GM20431 (cell line): ENCODE results near the gene XPO4.

ENCODE experiments used
- in situ Hi-C: fragments of 300-500 bp; cut with MseI, MboI; formaldehyde crosslinking; loops from one replicate; pipeline ENCODE4 v1.15.0; 2020; ENCODE audit warnings: low sequenced_read_pairs; ENCODE audit not compliant: unreplicated experiment

Gene XPO4

GRCh38 chr13:20801707-20802106 is 100.8 kb downstream of the XPO4 start:
- in situ Hi-C loops = no loop called here

- in situ Hi-C loops = no loop called here
These were observed 102.7 kb downstream of the XPO4 start for GRCh38 chr13:20799726-20800416.

DNA sequence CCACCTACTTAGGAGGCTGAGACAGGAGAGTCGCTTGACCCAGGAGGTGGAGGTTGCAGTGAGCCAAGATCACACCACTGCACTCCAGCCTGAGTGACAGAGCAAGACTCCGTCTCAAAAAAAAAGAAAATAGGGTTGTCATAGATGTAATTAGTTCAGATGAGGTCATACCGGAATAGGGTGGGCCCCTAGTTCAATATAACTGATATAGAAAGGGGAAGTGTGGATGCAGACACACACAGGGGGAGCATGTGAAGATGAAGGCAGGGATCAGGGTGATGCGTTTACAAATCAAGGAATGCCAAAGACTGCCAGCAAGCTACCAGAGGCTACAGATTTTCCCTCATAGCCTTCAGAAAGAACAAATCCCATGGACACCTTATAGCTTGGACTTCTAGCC is 104.5 kb downstream of the XPO4 start:
- in situ Hi-C loops = no loop called here

DNA sequence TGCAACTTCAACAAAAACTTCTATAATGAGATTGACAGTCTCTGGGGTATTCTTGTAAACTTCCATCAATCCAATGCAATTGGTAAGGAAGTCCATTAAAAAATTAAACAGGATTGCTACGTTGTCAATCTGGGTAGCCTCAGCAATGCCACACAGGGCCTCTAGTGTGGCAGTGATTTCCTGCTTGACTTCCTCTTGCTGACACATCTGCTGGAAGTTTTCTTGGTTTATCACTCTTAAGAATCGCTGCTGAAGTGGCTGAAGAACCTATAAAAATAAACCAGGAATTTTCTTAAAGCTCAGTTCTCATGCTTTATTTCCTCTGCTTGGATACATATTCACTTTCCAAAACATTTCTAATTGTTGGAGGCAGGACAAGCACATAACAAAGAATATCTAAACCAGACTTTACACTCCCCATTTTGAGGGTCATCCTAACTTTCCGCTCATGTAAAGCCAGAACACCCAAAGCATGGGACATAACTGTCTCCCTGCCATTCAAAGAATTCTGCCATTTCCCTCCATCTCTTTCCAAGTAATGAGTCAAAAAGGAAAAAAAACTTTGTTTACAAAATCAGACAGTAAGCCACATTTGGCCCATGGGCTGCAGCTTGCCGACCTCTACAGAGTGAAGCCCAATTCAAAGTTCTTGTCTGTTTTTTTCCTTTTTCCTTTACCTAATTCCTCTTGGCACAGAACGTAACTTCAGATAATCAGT is 105.6 kb downstream of the XPO4 start:
- in situ Hi-C loops = no loop called here

GRCh38 chr13:20789665-20790064 is 112.9 kb downstream of the XPO4 start:
- in situ Hi-C loops = no loop called here

DNA sequence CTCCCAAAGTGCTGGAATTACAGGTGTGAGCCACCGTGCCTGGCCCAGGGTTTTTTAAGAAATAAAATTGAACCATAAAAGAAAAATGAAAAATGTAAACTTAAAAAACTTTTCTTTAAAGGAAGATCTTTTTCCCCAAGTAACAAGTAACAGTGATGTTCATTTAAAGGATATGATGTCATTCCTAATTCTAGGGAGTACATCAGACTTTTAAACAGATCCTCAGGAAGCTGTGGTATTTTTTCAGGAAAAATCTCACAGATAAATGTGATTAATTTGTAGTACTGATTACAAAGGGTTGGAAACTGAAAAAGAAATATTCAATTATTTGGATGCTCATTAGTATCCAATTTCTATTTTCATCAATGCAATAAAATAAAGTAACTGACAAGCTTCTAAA is 114.2 kb downstream of the XPO4 start:
- in situ Hi-C loops = no loop called here

DNA sequence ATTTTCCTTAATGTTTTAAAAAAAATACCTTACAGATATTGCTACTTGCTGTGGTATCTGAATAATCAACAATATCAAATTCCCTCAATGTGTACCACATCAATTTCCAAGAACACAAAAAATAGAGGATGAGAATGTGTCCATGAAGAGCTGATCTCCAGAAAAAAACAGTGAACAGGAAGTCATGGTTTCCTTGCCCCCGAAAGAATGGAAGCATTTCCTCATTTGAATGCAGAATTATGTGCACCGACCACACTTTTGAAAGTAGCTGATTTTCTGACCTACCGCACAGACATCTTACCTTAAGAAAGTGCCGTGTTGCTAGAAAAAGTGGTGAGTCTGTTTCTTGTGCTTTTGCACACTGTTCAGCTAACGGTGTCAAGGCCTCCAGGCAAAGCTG is 115.4 kb downstream of the XPO4 start:
- in situ Hi-C loops = no loop called here

DNA sequence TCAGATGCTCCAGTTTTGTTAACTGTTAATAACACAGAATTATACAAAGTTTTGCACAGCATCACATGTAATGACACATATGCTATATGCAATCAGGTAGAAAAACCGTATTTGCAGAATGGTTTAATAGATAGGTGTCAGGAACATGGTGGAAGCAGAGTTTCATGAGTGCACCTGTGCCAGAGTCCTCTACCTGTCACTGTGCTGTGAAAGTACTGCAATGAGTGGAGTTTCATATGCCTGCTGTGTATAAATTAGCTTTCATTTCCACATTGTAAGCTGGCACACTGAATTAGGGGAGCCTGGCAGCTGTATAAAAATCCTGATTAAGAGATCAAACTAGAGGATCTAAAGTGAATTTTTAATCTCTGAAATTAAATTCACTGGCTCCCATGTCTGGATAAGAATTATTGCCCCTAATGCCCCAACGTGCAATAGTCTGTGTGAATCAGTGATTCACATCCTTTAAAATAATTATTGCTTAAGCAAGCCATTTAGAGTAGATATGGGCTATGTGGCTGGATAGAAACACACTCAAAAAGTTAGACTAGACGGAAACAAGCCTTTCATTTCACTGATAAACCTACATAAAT is 120.3 kb downstream of the XPO4 start:
- in situ Hi-C loops = no loop called here

DNA sequence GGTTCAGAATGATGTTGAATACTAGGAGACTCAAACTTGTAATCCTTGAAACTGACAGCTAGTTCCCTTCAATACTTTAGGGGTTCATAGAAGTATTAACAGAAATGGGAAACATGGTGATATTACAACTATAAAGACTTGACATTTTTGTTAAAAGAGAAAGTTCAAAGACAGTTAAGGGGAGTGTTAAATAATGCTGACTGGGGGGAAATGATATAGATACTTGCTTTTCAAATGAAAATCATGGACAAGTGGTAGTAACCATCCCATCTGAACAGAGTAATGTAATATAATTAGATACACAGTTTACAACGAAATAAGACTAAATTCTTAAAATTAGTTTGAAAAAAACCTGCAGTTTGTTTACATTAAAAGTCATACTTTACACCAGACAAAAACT is 122.2 kb downstream of the XPO4 start:
- in situ Hi-C loops = no loop called here

- in situ Hi-C loops = no loop called here
These were observed 123.1 kb downstream of the XPO4 start for GRCh38 chr13:20779405-20779804.

DNA sequence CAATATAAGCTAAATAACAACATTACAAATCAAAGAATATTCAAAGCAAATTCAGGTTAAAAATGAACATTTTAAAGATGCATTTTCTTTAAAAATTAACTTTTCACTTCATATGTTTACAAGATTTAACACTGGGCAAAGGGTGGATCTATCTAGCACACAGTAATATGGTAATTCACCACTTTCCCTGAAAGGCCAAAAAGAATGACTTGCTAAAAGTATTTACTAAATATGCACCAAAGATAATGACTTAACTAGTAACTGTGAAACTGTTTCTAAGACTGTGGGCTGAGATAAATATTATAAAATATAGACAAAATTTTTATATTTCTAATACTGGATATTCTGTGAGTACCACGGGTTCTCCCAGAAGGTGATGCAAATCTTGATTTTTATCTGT is 124.2 kb downstream of the XPO4 start:
- in situ Hi-C loops = no loop called here

DNA sequence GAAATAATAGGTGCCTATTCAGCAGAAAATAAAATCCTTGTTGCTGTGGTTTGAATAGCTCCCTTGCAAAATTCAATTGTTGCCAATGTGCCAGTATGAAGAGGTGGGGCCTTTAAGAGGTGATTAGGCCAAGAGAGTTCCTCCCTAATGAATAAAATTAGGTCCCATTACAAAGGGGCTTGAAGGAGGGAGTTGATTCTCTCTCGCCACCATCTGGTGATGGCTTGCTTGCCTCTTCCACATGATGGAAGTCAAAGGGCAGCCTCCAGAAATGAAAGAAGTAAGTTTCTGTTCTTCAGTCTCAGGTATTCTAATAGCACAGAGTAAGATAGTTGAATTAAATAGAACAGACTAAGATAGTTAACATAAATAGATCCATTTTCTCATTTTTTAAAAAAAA is 125.8 kb downstream of the XPO4 start:
- in situ Hi-C loops = no loop called here

GRCh38 chr13:20775961-20776360 is 126.6 kb downstream of the XPO4 start:
- in situ Hi-C loops = no loop called here

GRCh38 chr13:20774746-20775145 is 127.8 kb downstream of the XPO4 start:
- in situ Hi-C loops = no loop called here

DNA sequence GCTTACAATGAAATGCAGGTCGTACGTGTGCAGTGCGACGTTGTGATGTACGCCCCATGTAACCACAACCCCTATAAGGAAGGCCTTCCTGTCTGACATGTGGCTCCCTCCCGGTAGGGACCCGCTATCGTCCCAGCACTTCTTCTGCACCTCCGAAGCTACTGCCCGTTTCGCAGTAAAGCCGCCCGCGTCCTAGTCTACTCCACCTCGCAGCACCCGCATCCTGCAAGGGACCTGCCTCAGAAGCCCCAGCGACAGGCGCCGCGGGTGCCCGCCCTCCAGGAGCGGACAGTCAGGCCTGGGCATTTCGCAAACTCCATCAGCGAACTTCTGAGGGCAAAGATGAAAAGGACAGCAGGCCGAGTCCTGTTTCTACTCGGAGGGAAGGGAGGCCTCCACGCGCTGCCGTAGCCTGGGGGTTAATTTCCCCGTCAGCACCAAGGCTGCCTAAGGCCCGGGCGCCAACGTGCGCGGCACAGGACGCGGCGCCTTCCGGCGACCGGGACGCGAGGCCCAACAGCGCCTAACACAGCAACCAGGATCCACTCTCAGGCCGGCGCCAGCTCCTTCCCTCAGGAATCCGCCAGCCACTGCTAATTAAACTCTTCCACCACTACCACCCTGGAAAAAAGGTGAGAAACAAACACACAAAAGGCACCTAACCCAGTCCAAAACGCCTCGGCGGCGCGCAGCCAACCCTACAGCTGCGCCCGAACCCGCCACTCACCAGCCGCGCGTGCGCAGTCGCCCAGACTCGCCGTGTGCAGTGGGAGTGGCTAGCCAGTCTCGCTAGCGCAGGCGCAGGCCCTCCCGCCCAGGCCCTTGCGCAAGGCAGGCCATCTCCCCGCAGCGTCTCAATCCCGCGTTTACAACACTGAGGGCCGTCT is 129.1 kb downstream of the XPO4 start, which contains the start of gene EEF1AKMT1:
Gene EEF1AKMT1 (minus strand): TSS at position 768 of the 887 bp plus-strand sequence. CDS start 16,363 bp downstream, outside the sequence.
- in situ Hi-C loops = no loop called here

DNA sequence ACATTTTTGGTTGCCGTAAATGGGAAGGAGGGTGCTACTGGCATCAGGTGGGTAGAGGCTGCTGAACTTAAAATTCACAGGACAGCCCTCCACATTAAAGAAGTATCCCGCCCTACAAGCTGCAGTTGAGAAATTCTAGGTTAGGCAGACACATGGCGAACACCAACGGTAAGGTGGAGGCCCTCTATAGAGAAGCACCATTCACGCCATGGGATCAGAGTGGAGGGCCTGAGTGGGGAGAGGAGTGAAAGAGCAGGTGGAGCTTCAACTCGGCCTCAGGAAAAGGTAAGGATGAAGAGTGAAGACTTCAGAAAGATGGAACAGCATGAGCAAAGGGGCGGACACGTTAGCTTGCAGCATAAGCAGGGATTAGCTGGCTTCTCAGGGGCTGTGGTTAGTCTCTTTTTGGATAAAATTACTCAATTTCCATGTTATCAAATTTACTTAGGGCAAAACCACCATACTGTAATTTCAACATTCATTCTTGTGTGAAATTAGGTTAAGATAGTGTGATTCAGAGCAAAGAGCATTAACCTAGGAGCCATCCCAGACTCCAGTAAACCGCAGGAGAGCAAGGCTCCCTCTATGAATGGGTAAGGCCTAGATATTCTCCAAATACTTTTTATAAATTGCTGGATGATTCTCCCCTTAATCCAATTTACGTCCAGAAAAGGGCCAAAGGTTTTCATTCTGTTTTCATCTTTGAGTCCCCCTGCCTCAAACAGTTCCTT is 130.0 kb downstream of the XPO4 start:
- in situ Hi-C loops = no loop called here

GRCh38 chr13:20769834-20770233 is 132.7 kb downstream of the XPO4 start:
- in situ Hi-C loops = no loop called here

- in situ Hi-C loops = no loop called here
These were observed 133.5 kb downstream of the XPO4 start for GRCh38 chr13:20769091-20769490.

GRCh38 chr13:20767309-20767943 is 135.1 kb downstream of the XPO4 start:
- in situ Hi-C loops = no loop called here
